ENCODE results near the gene KIAA1217.

DNA sequence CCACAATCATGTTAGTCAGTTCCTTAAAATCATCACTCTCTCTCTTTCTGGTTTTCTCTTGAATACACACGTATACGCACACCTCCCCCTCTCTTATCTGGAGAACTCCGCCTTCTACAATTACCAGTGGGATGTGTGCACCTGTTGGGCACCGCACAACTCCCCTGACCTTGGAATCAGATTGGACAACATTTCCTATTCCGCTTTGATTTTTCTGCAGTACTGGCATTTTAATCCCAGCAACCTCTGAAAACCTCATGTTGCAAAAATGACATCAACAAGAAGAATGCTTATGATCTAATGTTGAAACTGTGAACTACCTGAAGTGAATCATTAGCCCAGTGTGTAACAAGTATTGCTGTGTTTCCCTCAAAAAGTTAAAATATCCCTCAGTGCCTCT lies 109.6 kb downstream of the KIAA1217 start:
- TF ChIP-seq EP300 (IDR thresholded peaks at IDR 0.05) (no peak), POLR2A (IDR thresholded peaks at IDR 0.05; ENCODE audit: low read depth) (no peak)
- TF ChIP-seq, protein P1, sequence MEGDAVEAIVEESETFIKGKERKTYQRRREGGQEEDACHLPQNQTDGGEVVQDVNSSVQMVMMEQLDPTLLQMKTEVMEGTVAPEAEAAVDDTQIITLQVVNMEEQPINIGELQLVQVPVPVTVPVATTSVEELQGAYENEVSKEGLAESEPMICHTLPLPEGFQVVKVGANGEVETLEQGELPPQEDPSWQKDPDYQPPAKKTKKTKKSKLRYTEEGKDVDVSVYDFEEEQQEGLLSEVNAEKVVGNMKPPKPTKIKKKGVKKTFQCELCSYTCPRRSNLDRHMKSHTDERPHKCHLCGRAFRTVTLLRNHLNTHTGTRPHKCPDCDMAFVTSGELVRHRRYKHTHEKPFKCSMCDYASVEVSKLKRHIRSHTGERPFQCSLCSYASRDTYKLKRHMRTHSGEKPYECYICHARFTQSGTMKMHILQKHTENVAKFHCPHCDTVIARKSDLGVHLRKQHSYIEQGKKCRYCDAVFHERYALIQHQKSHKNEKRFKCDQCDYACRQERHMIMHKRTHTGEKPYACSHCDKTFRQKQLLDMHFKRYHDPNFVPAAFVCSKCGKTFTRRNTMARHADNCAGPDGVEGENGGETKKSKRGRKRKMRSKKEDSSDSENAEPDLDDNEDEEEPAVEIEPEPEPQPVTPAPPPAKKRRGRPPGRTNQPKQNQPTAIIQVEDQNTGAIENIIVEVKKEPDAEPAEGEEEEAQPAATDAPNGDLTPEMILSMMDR (IDR thresholded peaks at IDR 0.05), result no peak

All from esophagus muscularis mucosa (tissue), 4 donors.